ENCODE results near the gene UST.

Gene UST

DNA sequence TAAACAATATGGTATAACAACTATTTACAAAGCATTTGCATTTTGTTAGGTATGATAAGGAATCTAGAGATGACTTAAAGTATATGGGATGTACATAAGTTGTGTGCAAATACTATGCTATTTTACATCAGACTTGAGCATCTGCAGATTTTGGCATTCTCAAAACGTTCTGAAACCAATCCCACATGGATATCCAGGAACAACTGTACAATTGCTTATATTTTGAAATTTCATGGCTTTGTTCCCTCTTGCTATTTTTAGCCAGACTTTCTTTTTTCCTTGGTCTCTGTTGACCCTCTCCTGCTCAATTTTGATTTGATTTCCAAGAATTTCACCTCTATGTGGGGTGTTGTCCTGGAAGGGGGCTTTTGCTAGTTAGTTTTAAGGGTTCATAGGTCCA is 32.9 kb upstream of the UST start:
- H3K36me3 ChIP-seq (ENCODE audit: insufficient read depth, insufficient read length, low read length) = no peaks in the 10 kb centered on the region
- no peak for TF ChIP-seq ZNF274 (IDR thresholded peaks at IDR 0.05; ENCODE audit: low read depth, low read length)
- TF ChIP-seq YY1 (IDR thresholded peaks at IDR 0.05; ENCODE audit: insufficient read depth, insufficient read length) = no peak
- TF ChIP-seq SUZ12 (IDR thresholded peaks at IDR 0.05; ENCODE audit: extremely low read depth, insufficient read depth, insufficient read length) = no peak
- no peak overlapping the region for H3K9ac ChIP-seq (ENCODE audit: insufficient read length, low read depth)
- H3K9me3 ChIP-seq (ENCODE audit: insufficient read depth, low read length) = 0 out of 2 replicates have a peak, but pooled peaks cover 4% of the 10 kb centered on the region
- no peaks in the 10 kb centered on the region for H3K27me3 ChIP-seq (ENCODE audit: insufficient read depth, insufficient read length)
- DNase-seq (ENCODE audit: low read depth, low spot score) = no peak
- no peaks in the 10 kb centered on the region for H3K4me1 ChIP-seq (ENCODE audit: insufficient read depth, insufficient read length)
- H3K4me3 ChIP-seq (ENCODE audit: insufficient read length, low read depth) = no peak overlapping the region

- Histone ChIP-seq H3K4me1 (ENCODE audit: insufficient read depth, insufficient read length) (no peaks in the 10 kb centered on the region), H3K36me3 (ENCODE audit: insufficient read depth, insufficient read length, low read length) (no peaks in the 10 kb centered on the region)
- DNase-seq (ENCODE audit: low read depth, low spot score) = no peak
Measured at GRCh38 chr6:148716811-148717210, 30.0 kb upstream of the UST start.

GRCh38 chr6:148720406-148720805 is 26.4 kb upstream of the UST start:
- Histone ChIP-seq H3K4me3 (ENCODE audit: insufficient read length, low read depth) (no peak overlapping the region), H3K9me3 (ENCODE audit: insufficient read depth, low read length) (peaks cover 5% of the 10 kb centered on the region; the same call in 1 of the 2 replicates), H3K4me1 (ENCODE audit: insufficient read depth, insufficient read length) (no peaks in the 10 kb centered on the region), H3K9ac (ENCODE audit: insufficient read length, low read depth) (no peak overlapping the region), H3K36me3 (ENCODE audit: insufficient read depth, insufficient read length, low read length) (no peaks in the 10 kb centered on the region), H3K27me3 (ENCODE audit: insufficient read depth, insufficient read length) (no peaks in the 10 kb centered on the region)
- TF ChIP-seq YY1 (IDR thresholded peaks at IDR 0.05; ENCODE audit: insufficient read depth, insufficient read length) = no peak
- no peak for TF ChIP-seq ZNF274 (IDR thresholded peaks at IDR 0.05; ENCODE audit: low read depth, low read length)
- no peak for TF ChIP-seq SUZ12 (IDR thresholded peaks at IDR 0.05; ENCODE audit: extremely low read depth, insufficient read depth, insufficient read length)
- no peak for DNase-seq (ENCODE audit: low read depth, low spot score)

More at GRCh38 chr6:148716811-148717210, 30.0 kb upstream of the UST start:
- no peaks in the 10 kb centered on the region for H3K27me3 ChIP-seq (ENCODE audit: insufficient read depth, insufficient read length)
- 0 out of 2 replicates have a peak, but pooled peaks cover 4% of the 10 kb centered on the region for H3K9me3 ChIP-seq (ENCODE audit: insufficient read depth, low read length)
- no peak overlapping the region for H3K4me3 ChIP-seq (ENCODE audit: insufficient read length, low read depth)
- TF ChIP-seq ZNF274 (IDR thresholded peaks at IDR 0.05; ENCODE audit: low read depth, low read length) = no peak
- no peak for TF ChIP-seq YY1 (IDR thresholded peaks at IDR 0.05; ENCODE audit: insufficient read depth, insufficient read length)
- no peak for TF ChIP-seq SUZ12 (IDR thresholded peaks at IDR 0.05; ENCODE audit: extremely low read depth, insufficient read depth, insufficient read length)
- H3K9ac ChIP-seq (ENCODE audit: insufficient read length, low read depth) = no peak overlapping the region

DNA sequence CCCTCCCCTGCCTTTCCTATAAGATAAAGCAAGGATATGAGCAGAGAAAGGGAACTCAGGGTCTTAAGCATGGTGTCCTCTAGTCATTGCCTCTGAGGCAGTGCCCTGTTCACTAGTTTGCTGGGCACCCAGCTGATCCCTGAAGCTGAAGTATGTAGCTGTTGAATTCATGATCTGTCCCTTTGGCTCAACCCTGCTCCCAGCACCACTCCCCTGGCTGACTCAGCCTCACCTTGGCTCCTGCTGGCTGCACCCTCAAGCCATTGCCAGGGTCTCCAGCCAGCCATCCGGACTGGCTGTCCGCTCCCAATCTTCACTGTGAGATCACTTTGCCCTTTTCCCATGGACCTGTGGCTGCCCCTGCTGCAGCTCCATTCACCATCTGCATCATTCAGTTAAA is 25.9 kb upstream of the UST start:
- no peaks in the 10 kb centered on the region for H3K4me1 ChIP-seq (ENCODE audit: insufficient read depth, insufficient read length)
- H3K27me3 ChIP-seq (ENCODE audit: insufficient read depth, insufficient read length) = no peaks in the 10 kb centered on the region
- no peak overlapping the region for H3K9ac ChIP-seq (ENCODE audit: insufficient read length, low read depth)
- H3K9me3 ChIP-seq (ENCODE audit: insufficient read depth, low read length) = peaks cover 10% of the 10 kb centered on the region
- no peaks in the 10 kb centered on the region for H3K36me3 ChIP-seq (ENCODE audit: insufficient read depth, insufficient read length, low read length)
- DNase-seq (ENCODE audit: low read depth, low spot score) = no peak
- H3K4me3 ChIP-seq (ENCODE audit: insufficient read length, low read depth) = no peak overlapping the region
- TF ChIP-seq SUZ12 (IDR thresholded peaks at IDR 0.05; ENCODE audit: extremely low read depth, insufficient read depth, insufficient read length) (no peak), ZNF274 (IDR thresholded peaks at IDR 0.05; ENCODE audit: low read depth, low read length) (no peak), YY1 (IDR thresholded peaks at IDR 0.05; ENCODE audit: insufficient read depth, insufficient read length) (no peak)

DNA sequence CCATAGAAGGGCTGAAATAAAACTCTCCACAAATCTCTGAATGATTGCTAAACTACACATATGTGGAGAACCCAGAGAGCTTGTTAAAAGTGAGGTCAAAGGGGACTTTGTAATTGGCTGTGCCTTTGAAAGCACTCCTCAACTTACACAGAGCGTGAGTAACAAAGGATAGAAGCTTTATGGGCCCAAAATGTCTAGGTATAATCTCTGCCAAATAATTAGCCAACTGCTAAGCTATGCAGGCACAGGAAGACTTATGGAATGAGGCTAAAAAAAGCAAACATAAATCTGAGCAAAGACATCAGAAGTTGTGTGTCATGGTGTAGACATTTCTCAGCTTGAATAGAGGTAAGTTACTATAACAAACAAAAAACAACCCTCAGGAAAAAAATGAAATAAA is 23.3 kb upstream of the UST start:
- Histone ChIP-seq H3K4me3 (ENCODE audit: insufficient read length, low read depth) (no peak overlapping the region), H3K36me3 (ENCODE audit: insufficient read depth, insufficient read length, low read length) (no peaks in the 10 kb centered on the region), H3K9me3 (ENCODE audit: insufficient read depth, low read length) (peaks cover 22% of the 10 kb centered on the region), H3K9ac (ENCODE audit: insufficient read length, low read depth) (no peak overlapping the region), H3K27me3 (ENCODE audit: insufficient read depth, insufficient read length) (no peaks in the 10 kb centered on the region), H3K4me1 (ENCODE audit: insufficient read depth, insufficient read length) (no peaks in the 10 kb centered on the region)
- no peak for TF ChIP-seq ZNF274 (IDR thresholded peaks at IDR 0.05; ENCODE audit: low read depth, low read length)
- no peak for DNase-seq (ENCODE audit: low read depth, low spot score)

DNA sequence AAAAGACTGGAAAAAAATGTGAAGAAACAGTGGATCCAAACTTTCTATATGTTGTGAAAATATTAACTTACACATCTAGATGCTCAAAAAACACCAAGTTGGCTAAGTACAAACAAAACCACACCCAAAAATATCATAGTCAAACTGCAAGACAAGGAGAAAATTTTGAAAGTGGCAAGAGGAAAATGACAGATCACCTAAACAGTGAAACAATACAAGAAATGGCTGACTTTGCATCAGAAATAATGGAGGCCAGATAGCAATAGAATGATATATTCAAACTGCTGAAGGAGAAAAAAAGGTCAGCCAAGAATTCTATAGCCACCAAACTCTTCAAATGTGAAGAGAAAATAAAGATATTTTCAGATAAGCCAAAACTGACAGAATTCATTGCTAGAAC is 22.4 kb upstream of the UST start:
- Histone ChIP-seq H3K27me3 (ENCODE audit: insufficient read depth, insufficient read length) (no peaks in the 10 kb centered on the region), H3K9me3 (ENCODE audit: insufficient read depth, low read length) (peaks cover 22% of the 10 kb centered on the region), H3K4me3 (ENCODE audit: insufficient read length, low read depth) (no peak overlapping the region), H3K4me1 (ENCODE audit: insufficient read depth, insufficient read length) (no peaks in the 10 kb centered on the region), H3K36me3 (ENCODE audit: insufficient read depth, insufficient read length, low read length) (no peaks in the 10 kb centered on the region), H3K9ac (ENCODE audit: insufficient read length, low read depth) (no peak overlapping the region)
- no peak for TF ChIP-seq YY1 (IDR thresholded peaks at IDR 0.05; ENCODE audit: insufficient read depth, insufficient read length)
- TF ChIP-seq SUZ12 (IDR thresholded peaks at IDR 0.05; ENCODE audit: extremely low read depth, insufficient read depth, insufficient read length) = no peak
- TF ChIP-seq ZNF274 (IDR thresholded peaks at IDR 0.05; ENCODE audit: low read depth, low read length) = no peak
- DNase-seq (ENCODE audit: low read depth, low spot score) = no peak

GRCh38 chr6:148727104-148727503 is 19.7 kb upstream of the UST start:
- no peak for DNase-seq (ENCODE audit: low read depth, low spot score)
- no peak for TF ChIP-seq YY1 (IDR thresholded peaks at IDR 0.05; ENCODE audit: insufficient read depth, insufficient read length)
- TF ChIP-seq SUZ12 (IDR thresholded peaks at IDR 0.05; ENCODE audit: extremely low read depth, insufficient read depth, insufficient read length) = no peak
- no peak for TF ChIP-seq ZNF274 (IDR thresholded peaks at IDR 0.05; ENCODE audit: low read depth, low read length)
- H3K36me3 ChIP-seq (ENCODE audit: insufficient read depth, insufficient read length, low read length) = no peaks in the 10 kb centered on the region
- peaks cover 22% of the 10 kb centered on the region for H3K9me3 ChIP-seq (ENCODE audit: insufficient read depth, low read length)
- H3K9ac ChIP-seq (ENCODE audit: insufficient read length, low read depth) = no peak overlapping the region
- no peak overlapping the region for H3K4me3 ChIP-seq (ENCODE audit: insufficient read length, low read depth)
- no peaks in the 10 kb centered on the region for H3K4me1 ChIP-seq (ENCODE audit: insufficient read depth, insufficient read length)
- no peaks in the 10 kb centered on the region for H3K27me3 ChIP-seq (ENCODE audit: insufficient read depth, insufficient read length)

DNA sequence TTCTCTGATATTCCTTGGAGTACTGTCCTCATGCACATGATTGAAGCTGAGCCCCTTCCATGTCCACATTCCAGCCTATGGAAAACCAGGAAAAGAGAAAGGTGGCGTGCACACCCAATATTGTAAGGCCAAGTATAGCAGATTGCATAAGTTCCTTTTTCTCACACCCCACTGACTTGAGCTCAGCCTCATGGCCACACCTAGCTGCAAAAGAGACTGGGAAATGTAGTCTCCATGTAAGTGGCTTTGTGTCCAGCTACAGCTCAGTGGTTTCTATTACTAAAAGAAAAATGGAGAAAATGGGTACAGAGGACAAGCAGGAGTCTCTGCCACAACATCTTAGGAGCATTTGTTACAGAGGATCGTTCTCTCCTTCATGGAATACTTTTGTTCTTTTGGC is 10.8 kb upstream of the UST start:
- no peaks in the 10 kb centered on the region for H3K9me3 ChIP-seq (ENCODE audit: insufficient read depth, low read length)
- no peak overlapping the region for H3K9ac ChIP-seq (ENCODE audit: insufficient read length, low read depth)
- no peaks in the 10 kb centered on the region for H3K27me3 ChIP-seq (ENCODE audit: insufficient read depth, insufficient read length)
- no peak for TF ChIP-seq SUZ12 (IDR thresholded peaks at IDR 0.05; ENCODE audit: extremely low read depth, insufficient read depth, insufficient read length)
- no peak for TF ChIP-seq ZNF274 (IDR thresholded peaks at IDR 0.05; ENCODE audit: low read depth, low read length)
- no peak for TF ChIP-seq YY1 (IDR thresholded peaks at IDR 0.05; ENCODE audit: insufficient read depth, insufficient read length)
- H3K4me1 ChIP-seq (ENCODE audit: insufficient read depth, insufficient read length) = no peaks in the 10 kb centered on the region
- no peak for DNase-seq (ENCODE audit: low read depth, low spot score)
- no peak overlapping the region for H3K4me3 ChIP-seq (ENCODE audit: insufficient read length, low read depth)
- H3K36me3 ChIP-seq (ENCODE audit: insufficient read depth, insufficient read length, low read length) = no peaks in the 10 kb centered on the region

Measured in NT2/D1 (cell line).